GM23338 (cell line): ENCODE data around the gene TBC1D14. TPM values are rescaled to one million over a fixed set of nuclear protein-coding genes. Genes with fewer than 3 reads are reported as not detected.

Source experiments
- ATAC-seq: fragments of 200-7000 bp; cut with Tn5 transposase; 3 replicates; pipeline ENCODE4 v1.9.1; 2020
- DNase-seq: peaks from one replicate; pipeline ENCODE4 v3.0.0-alpha.2; 2015; ENCODE audit warnings: low spot score
- H2AFZ ChIP-seq: fragments of 200-600 bp; sonication (generic); 2 replicates; pipeline ENCODE4 v1.8.0; 2016; ENCODE audit warnings: antibody characterized with exemption, mild to moderate bottlenecking, moderate library complexity
- H3F3A ChIP-seq: fragments of 200-600 bp; sonication (generic); replicated peaks from 2 replicates; pipeline ENCODE4 v1.8.0; 2017; ENCODE audit warnings: antibody characterized with exemption, mixed run types, low read depth
- H3K27ac ChIP-seq: fragments of 200-600 bp; sonication (generic); 2 replicates; pipeline ENCODE4 v1.6.1; 2016; ENCODE audit warnings: low read depth
- H3K27me3 ChIP-seq: fragments of 200-600 bp; sonication (generic); 2 replicates; pipeline ENCODE4 v1.8.0; 2016; ENCODE audit warnings: mild to moderate bottlenecking, mixed run types, moderate library complexity; ENCODE audit not compliant: insufficient read depth
- H3K36me3 ChIP-seq: fragments of 200-600 bp; sonication (generic); 2 replicates; pipeline ENCODE4 v1.8.0; 2016; ENCODE audit warnings: mild to moderate bottlenecking; ENCODE audit not compliant: insufficient read depth
- H3K4me1 ChIP-seq: fragments of 200-600 bp; sonication (generic); 2 replicates; pipeline ENCODE4 v1.8.0; 2016; ENCODE audit warnings: mild to moderate bottlenecking, moderate library complexity; ENCODE audit not compliant: insufficient read depth
- H3K4me2 ChIP-seq: fragments of 200-600 bp; sonication (generic); 2 replicates; pipeline ENCODE4 v1.7.1; 2017; ENCODE audit warnings: mixed run types
- H3K4me3 ChIP-seq: fragments of 200-600 bp; sonication (generic); 2 replicates; pipeline ENCODE4 v1.6.1; 2016; ENCODE audit warnings: mixed run types
- H3K79me2 ChIP-seq: fragments of 200-600 bp; sonication (generic); replicated peaks from 2 replicates; pipeline ENCODE4 v1.8.0; 2017; ENCODE audit warnings: mild to moderate bottlenecking; ENCODE audit not compliant: insufficient read depth
- H3K9me2 ChIP-seq: fragments of 200-600 bp; sonication (generic); 2 replicates; pipeline ENCODE4 v1.8.0; 2017; ENCODE audit not compliant: insufficient read depth
- H4K20me1 ChIP-seq: fragments of 200-600 bp; sonication (generic); replicated peaks from 2 replicates; pipeline ENCODE4 v1.8.0; 2017; ENCODE audit warnings: mild to moderate bottlenecking; ENCODE audit not compliant: insufficient read depth
- H3K27ac Mint-ChIP-seq: 2 replicates; pipeline ENCODE4 v1.8.0; 2020; ENCODE audit warnings: inconsistent platforms, mild to moderate bottlenecking, moderate library complexity, mixed read lengths
- H3K27me3 Mint-ChIP-seq: 3 replicates; pipeline ENCODE4 v1.8.0; 2022; ENCODE audit warnings: low read depth, mild to moderate bottlenecking, moderate library complexity, mixed read lengths, inconsistent platforms; ENCODE audit not compliant: insufficient read depth, poor library complexity
- H3K36me3 Mint-ChIP-seq: 3 replicates; pipeline ENCODE4 v1.8.0; 2021; ENCODE audit warnings: low read depth, mild to moderate bottlenecking, inconsistent platforms, moderate library complexity, mixed read lengths
- H3K4me1 Mint-ChIP-seq: 3 replicates; pipeline ENCODE4 v1.8.0; 2020; ENCODE audit warnings: mild to moderate bottlenecking, inconsistent platforms, mixed read lengths
- H3K4me3 Mint-ChIP-seq: 3 replicates; pipeline ENCODE4 v1.8.0; 2021; ENCODE audit warnings: moderate library complexity, mild to moderate bottlenecking, inconsistent platforms, mixed read lengths
- H3K9me3 Mint-ChIP-seq: 3 replicates; pipeline ENCODE4 v1.8.0; 2020; ENCODE audit warnings: moderate library complexity, mild to moderate bottlenecking, inconsistent platforms, mixed read lengths
- CREB1 ChIP-seq: fragments of 250-450 bp; sonication (Bioruptor Pico); IDR thresholded peaks from 2 replicates; pipeline ENCODE4 v1.5.0; 2020; ENCODE audit warnings: low read depth, mild to moderate bottlenecking, moderate library complexity
- CTCF ChIP-seq, 2 experiments: fragments of 200-600 bp in 1 of 2; sonication (generic) in 1 of 2; conservative IDR thresholded peaks; 2 replicates each; pipeline versions ENCODE4 v1.5.1 to v1.6.1; 2016 to 2017; ENCODE audit warnings: antibody characterized with exemption in 2 of 2, low read depth in 2 of 2, mild to moderate bottlenecking in 2 of 2, moderate library complexity in 1 of 2
- ETS1 ChIP-seq: IDR thresholded peaks from 2 replicates; pipeline ENCODE4 v1.6.1; 2016; ENCODE audit warnings: antibody characterized with exemption
- EZH2 ChIP-seq: fragments of 200-600 bp; sonication (generic); IDR thresholded peaks from one replicate; pipeline ENCODE4 v1.8.0; 2017; ENCODE audit warnings: antibody characterized with exemption, mild to moderate bottlenecking, low read depth; ENCODE audit not compliant: unreplicated experiment
- EZH2phosphoT487 ChIP-seq: fragments of 200-600 bp; sonication (generic); IDR thresholded peaks from one replicate; pipeline ENCODE4 v1.8.1; 2018; ENCODE audit warnings: antibody characterized with exemption; ENCODE audit not compliant: unreplicated experiment
- JUNB ChIP-seq: IDR thresholded peaks from one replicate; pipeline ENCODE4 v1.6.1; 2016; ENCODE audit warnings: antibody characterized with exemption; ENCODE audit not compliant: unreplicated experiment
- NANOG ChIP-seq: IDR thresholded peaks from 2 replicates; pipeline ENCODE4 v1.6.1; 2016; ENCODE audit warnings: antibody characterized with exemption, borderline replicate concordance
- POLR2AphosphoS5 ChIP-seq: IDR thresholded peaks from 2 replicates; pipeline ENCODE4 v1.6.1; 2016; ENCODE audit warnings: antibody characterized with exemption, low read depth
- REST ChIP-seq: IDR thresholded peaks from one replicate; pipeline ENCODE4 v1.6.1; 2018; ENCODE audit warnings: antibody characterized with exemption; ENCODE audit not compliant: unreplicated experiment
- STAT1 ChIP-seq: IDR thresholded peaks from one replicate; pipeline ENCODE4 v1.6.1; 2016; ENCODE audit warnings: antibody characterized with exemption; ENCODE audit not compliant: unreplicated experiment
- ZNF114 ChIP-seq: fragments of 250-450 bp; sonication (Bioruptor Pico); IDR thresholded peaks from 2 replicates; pipeline ENCODE4 v1.5.0; 2020; ENCODE audit warnings: mild to moderate bottlenecking, moderate library complexity
- ZNF331 ChIP-seq: fragments of 250-450 bp; sonication (Bioruptor Pico); IDR thresholded peaks from 2 replicates; pipeline ENCODE4 v1.5.0; 2020; ENCODE audit warnings: low read depth, mild to moderate bottlenecking, moderate library complexity
- ZNF462 ChIP-seq: fragments of 250-450 bp; sonication (Bioruptor Pico); IDR thresholded peaks from 2 replicates; pipeline ENCODE4 v1.5.0; 2020; ENCODE audit warnings: mild to moderate bottlenecking, moderate library complexity
- polyA plus RNA-seq: library from polyadenylated mRNA; unstranded; fragments of >200 nt; fragmentation: Nextera tagmentation; extraction: Ambion mirVana; gene quantifications from 2 replicates; pipeline ENCODE4 v1.2.1, GENCODE V29; 2016
- total RNA-seq: library from RNA; depleted of rRNA; stranded (reverse); fragments of >200 nt; shearing (Covaris generic); gene quantifications from 2 replicates; pipeline ENCODE4 v1.2.3, GENCODE V29; 2014

Gene TBC1D14
- total and polyA plus RNA-seq, 2 experiments from 2014 or later = 18.2 to 59.7 TPM

- H3K4me3 ChIP-seq = no peak overlapping the region
- DNase-seq (no peak), ATAC-seq (no peak)
- H2AFZ ChIP-seq = no peak overlapping the region
- Mint-ChIP-seq H3K4me1 (peaks cover 66% of the 10 kb centered on the region), H3K36me3 (no peaks in the 10 kb centered on the region), H3K27me3 (peaks cover 23% of the 10 kb centered on the region), H3K27ac (no peak overlapping the region), H3K4me3 (no peak overlapping the region), H3K9me3 (no peaks in the 10 kb centered on the region)
- no peaks in the 10 kb centered on the region for H3K36me3 ChIP-seq
- H3K27me3 ChIP-seq = no peaks in the 10 kb centered on the region
- no peaks in the 10 kb centered on the region for H4K20me1 ChIP-seq
- peaks cover 26% of the 10 kb centered on the region for H3K4me1 ChIP-seq
- H3K9me2 ChIP-seq = no peaks in the 10 kb centered on the region
- no peak for TF ChIP-seq STAT1
- no peak for TF ChIP-seq ZNF331 (CRISPR knock-in tag)
- TF ChIP-seq JUNB = no peak
- no peak for TF ChIP-seq REST
- TF ChIP-seq ZNF114 = no peak
- no peak for TF ChIP-seq NANOG
- TF ChIP-seq POLR2AphosphoS5 = no peak
- TF ChIP-seq EZH2 = no peak
- no peak for TF ChIP-seq CREB1 (CRISPR knock-in tag)
- no peak for TF ChIP-seq CTCF (conservative IDR thresholded peaks at IDR 0.05; ENCODE audit: low read depth in 2 of 2)
- no peak for TF ChIP-seq ZNF462 (CRISPR knock-in tag)
- no peak for TF ChIP-seq ETS1
- TF ChIP-seq EZH2phosphoT487 = no peak
- H3F3A ChIP-seq = no peaks in the 10 kb centered on the region
- no peak overlapping the region for H3K27ac ChIP-seq
- no peak overlapping the region for H3K4me2 ChIP-seq
- H3K79me2 ChIP-seq = peaks cover 70% of the 10 kb centered on the region
Observed at GRCh38 chr4:6959261-6959660, 49.6 kb downstream of the TBC1D14 start.
